ELR (cell line): ENCODE measurements around the gene MTNR1B.

Experiments
- DNase-seq: peaks from one replicate; pipeline ENCODE4 v3.0.0-alpha.2; 2015; ENCODE audit warnings: low read depth

MTNR1B gene

GRCh38 chr11:92978271-92979111 lies 9.0 kb downstream of the MTNR1B start:
- DNase-seq, result no peak

GRCh38 chr11:92979176-92979575 lies 9.7 kb downstream of the MTNR1B start:
- DNase-seq, result peak; percentile 19

GRCh38 chr11:92980312-92980711 lies 10.9 kb downstream of the MTNR1B start:
- DNase-seq, result no peak

- DNase-seq, result no peak
Measured at GRCh38 chr11:92981508-92982043, 12.1 kb downstream of the MTNR1B start.

GRCh38 chr11:92986585-92986984 lies 17.1 kb downstream of the MTNR1B start:
- no peak for DNase-seq

GRCh38 chr11:92993004-92993403 lies 23.6 kb downstream of the MTNR1B start:
- DNase-seq, result no peak

GRCh38 chr11:93000511-93001476 lies 31.3 kb downstream of the MTNR1B start:
- peak; percentile 86 for DNase-seq

- DNase-seq, result no peak
Measured at GRCh38 chr11:93001806-93002205, 32.4 kb downstream of the MTNR1B start.

- no peak for DNase-seq
Measured at GRCh38 chr11:93002380-93002779, 32.9 kb downstream of the MTNR1B start.

- no peak for DNase-seq
Measured at GRCh38 chr11:93005239-93005638, 35.8 kb downstream of the MTNR1B start.

- DNase-seq, result no peak
Measured at GRCh38 chr11:93013646-93014045, 44.2 kb downstream of the MTNR1B start.

GRCh38 chr11:93016595-93016994 lies 47.1 kb downstream of the MTNR1B start:
- DNase-seq, result no peak

- DNase-seq, result peak; percentile 6
Measured at GRCh38 chr11:93017821-93018690, 48.6 kb downstream of the MTNR1B start.

- DNase-seq, result peak; percentile 46
Measured at GRCh38 chr11:93020248-93021046, 51.0 kb downstream of the MTNR1B start.

- no peak for DNase-seq
Measured at GRCh38 chr11:93024369-93024768, 54.9 kb downstream of the MTNR1B start.

- no peak for DNase-seq
Measured at GRCh38 chr11:93025558-93026255, 56.3 kb downstream of the MTNR1B start.

- DNase-seq, result no peak
Measured at GRCh38 chr11:93028960-93029522, 59.6 kb downstream of the MTNR1B start.

- peak; percentile 22 for DNase-seq
Measured at GRCh38 chr11:93031386-93031785, 61.9 kb downstream of the MTNR1B start.
